ENCODE results near the gene PRADC1.

PRADC1 gene

DNA sequence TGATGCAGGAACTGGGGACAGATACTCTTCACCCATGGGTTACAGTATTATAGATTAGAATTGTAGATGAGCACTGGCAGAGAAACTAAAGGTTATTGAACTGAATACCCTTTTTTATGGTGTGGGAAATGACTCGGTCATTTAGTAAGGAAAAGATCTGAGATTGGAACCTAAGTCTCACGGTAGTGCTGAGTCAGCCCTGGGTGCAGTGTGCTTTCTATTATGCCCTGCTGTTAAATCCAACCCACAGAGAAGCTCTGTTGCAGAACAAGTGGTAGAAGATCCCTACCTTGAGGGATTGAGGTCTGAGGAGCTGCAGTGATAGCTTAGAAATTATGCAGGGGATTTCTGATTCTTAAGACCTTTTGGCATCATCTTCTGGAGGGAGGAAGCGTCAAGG lies 13.8 kb upstream of the PRADC1 start:
- H3K27ac Mint-ChIP-seq, result no peak overlapping the region
- H3K4me3 Mint-ChIP-seq, result no peak overlapping the region
- no peaks in the 10 kb centered on the region for H3K27me3 Mint-ChIP-seq (ENCODE audit: low read depth)
- H3K9me3 Mint-ChIP-seq, result no peaks in the 10 kb centered on the region
- H3K4me1 Mint-ChIP-seq, result no peaks in the 10 kb centered on the region
- peaks cover 77% of the 10 kb centered on the region for H3K36me3 Mint-ChIP-seq (ENCODE audit: low read depth)
- TF ChIP-seq, protein P1, sequence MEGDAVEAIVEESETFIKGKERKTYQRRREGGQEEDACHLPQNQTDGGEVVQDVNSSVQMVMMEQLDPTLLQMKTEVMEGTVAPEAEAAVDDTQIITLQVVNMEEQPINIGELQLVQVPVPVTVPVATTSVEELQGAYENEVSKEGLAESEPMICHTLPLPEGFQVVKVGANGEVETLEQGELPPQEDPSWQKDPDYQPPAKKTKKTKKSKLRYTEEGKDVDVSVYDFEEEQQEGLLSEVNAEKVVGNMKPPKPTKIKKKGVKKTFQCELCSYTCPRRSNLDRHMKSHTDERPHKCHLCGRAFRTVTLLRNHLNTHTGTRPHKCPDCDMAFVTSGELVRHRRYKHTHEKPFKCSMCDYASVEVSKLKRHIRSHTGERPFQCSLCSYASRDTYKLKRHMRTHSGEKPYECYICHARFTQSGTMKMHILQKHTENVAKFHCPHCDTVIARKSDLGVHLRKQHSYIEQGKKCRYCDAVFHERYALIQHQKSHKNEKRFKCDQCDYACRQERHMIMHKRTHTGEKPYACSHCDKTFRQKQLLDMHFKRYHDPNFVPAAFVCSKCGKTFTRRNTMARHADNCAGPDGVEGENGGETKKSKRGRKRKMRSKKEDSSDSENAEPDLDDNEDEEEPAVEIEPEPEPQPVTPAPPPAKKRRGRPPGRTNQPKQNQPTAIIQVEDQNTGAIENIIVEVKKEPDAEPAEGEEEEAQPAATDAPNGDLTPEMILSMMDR (IDR thresholded peaks at IDR 0.05; ENCODE audit: unreplicated experiment in 3 of 3), result no peak

DNA sequence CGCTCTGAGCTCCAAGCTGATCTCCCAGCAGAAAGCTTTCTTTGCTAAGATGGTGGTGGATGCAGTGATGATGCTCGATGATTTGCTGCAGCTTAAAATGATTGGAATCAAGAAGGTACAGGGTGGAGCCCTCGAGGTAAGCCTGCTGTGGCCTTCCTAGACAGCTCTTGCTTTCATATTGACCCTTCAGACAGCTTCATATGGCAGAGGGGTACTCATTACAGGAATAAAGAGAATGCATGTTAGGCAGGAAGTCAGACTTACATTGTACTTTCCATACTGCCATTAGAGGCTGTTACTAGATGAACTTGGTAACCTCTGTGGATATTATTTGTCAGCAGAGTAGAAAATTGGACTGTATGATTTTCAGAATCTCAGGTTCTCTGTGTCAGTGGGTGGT lies 11.5 kb upstream of the PRADC1 start:
- peaks cover 65% of the 10 kb centered on the region for H3K36me3 Mint-ChIP-seq (ENCODE audit: low read depth)
- TF ChIP-seq, protein P1 (IDR thresholded peaks at IDR 0.05; ENCODE audit: unreplicated experiment in 3 of 3), result no peak
- H3K4me1 Mint-ChIP-seq, result no peaks in the 10 kb centered on the region
- no peaks in the 10 kb centered on the region for H3K9me3 Mint-ChIP-seq
- no peak overlapping the region for H3K27ac Mint-ChIP-seq
- H3K27me3 Mint-ChIP-seq (ENCODE audit: low read depth), result no peaks in the 10 kb centered on the region
- H3K4me3 Mint-ChIP-seq, result no peak overlapping the region

DNA sequence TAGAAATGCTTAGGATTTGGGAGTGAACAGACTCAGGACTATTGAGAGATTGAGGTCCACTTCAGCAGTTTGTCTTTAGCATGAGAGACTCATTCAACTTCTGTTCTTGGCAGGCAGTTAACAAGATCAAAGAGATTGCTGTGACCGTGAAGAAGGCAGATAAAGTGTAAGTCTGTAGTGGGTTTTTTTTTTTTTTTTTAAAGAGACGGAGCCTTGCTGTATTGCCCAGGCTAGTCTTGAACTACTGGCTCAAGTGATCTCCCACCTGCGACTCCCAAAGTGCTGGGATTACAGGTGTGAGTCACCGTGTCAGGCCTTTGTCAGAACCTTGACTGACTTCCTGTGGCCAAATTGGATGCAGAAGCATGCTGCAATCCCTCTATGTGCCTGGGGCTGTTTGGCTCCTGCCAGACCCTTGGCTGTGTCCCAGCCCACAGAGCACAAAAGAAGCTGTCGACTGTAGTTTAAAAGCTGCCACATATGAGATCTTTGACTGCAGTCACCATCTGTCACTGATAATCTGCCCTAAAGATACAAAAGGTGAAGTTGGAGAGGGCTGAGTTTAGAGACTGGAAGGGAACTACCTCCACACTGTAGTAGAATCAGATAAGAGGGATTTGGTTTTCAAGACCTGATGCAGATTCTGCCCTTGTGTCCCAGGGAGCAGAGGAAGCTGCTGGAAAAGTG lies 11.0 kb upstream of the PRADC1 start:
- no peaks in the 10 kb centered on the region for H3K4me1 Mint-ChIP-seq

DNA sequence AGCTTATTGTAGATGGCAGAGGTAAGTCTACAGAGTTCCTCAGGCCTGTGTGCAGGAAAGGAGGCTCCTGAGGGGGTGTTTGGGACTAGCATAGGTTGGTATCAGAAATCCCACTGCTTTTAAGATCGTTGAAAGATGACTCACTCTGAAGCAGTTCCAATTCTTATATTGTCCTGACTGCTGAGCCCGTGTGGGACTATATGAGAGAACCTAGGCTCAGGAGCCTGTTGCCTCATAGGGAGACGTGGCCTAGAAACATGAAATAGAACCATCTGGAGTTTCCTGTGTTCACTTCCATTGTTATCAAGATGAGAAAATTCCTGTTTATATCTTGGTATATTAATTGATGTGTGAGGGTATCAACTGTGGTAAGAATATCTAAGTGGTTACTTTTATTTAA lies 6.7 kb upstream of the PRADC1 start:
- Mint-ChIP-seq H3K9me3 (no peaks in the 10 kb centered on the region), H3K4me3 (no peak overlapping the region), H3K36me3 (ENCODE audit: low read depth) (peaks cover 31% of the 10 kb centered on the region), H3K4me1 (peaks cover 28% of the 10 kb centered on the region), H3K27ac (no peak overlapping the region), H3K27me3 (ENCODE audit: low read depth) (no peaks in the 10 kb centered on the region)
- TF ChIP-seq, protein P1 (IDR thresholded peaks at IDR 0.05; ENCODE audit: unreplicated experiment in 3 of 3), result no peak

More for the DNA sequence above, 11.0 kb upstream of the PRADC1 start:
- H3K27me3 Mint-ChIP-seq (ENCODE audit: low read depth), result no peaks in the 10 kb centered on the region
- no peaks in the 10 kb centered on the region for H3K9me3 Mint-ChIP-seq
- H3K4me3 Mint-ChIP-seq, result no peak overlapping the region
- H3K27ac Mint-ChIP-seq, result no peak overlapping the region
- peaks cover 59% of the 10 kb centered on the region for H3K36me3 Mint-ChIP-seq (ENCODE audit: low read depth)
- TF ChIP-seq, protein P1 (IDR thresholded peaks at IDR 0.05; ENCODE audit: unreplicated experiment in 3 of 3), result no peak

DNA sequence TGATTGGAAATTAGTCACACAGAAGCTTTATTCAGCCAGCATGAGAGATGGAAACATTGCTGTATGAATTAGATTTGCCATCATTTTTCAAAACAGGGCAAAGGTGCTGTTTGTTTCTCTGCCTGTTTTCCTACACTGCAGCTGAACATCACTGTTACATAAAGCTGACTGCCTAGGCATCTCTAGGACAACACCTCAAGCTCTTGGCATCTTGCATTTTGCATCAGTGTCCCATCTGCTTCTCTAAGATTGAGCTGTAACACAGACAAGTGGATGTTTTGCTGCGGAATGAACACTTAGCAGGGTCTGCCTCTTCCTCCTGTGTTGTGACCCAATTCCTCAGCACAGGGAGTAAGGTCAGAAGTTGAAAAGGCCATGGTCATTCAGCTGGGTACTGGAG lies 5.9 kb upstream of the PRADC1 start:
- no peak overlapping the region for H3K4me3 Mint-ChIP-seq
- peaks cover 28% of the 10 kb centered on the region for H3K4me1 Mint-ChIP-seq
- TF ChIP-seq, protein P1 (IDR thresholded peaks at IDR 0.05; ENCODE audit: unreplicated experiment in 3 of 3), result no peak
- H3K9me3 Mint-ChIP-seq, result no peaks in the 10 kb centered on the region
- H3K36me3 Mint-ChIP-seq (ENCODE audit: low read depth), result peaks cover 23% of the 10 kb centered on the region
- H3K27me3 Mint-ChIP-seq (ENCODE audit: low read depth), result no peaks in the 10 kb centered on the region
- no peak overlapping the region for H3K27ac Mint-ChIP-seq

DNA sequence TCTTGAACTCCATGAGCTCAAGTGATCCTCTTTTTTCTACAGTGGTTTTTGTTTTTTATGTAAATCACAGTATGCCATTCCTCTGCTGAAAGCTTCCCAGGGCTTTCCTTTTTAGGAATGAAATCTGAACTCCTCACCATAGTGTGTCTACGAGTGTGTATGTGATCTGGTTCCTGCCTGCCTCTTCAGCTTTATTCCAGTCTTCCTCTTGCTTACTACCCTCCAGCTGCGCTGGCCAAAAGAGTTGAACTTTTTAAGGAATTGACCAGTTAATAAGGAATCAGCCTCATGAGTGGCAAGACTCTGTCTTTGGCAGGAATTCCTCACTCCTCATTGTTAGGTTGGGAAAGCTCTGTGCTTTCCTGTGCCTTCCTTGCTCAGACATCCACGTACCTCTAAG lies 5.1 kb upstream of the PRADC1 start:
- H3K36me3 Mint-ChIP-seq (ENCODE audit: low read depth), result peaks cover 17% of the 10 kb centered on the region
- peaks cover 28% of the 10 kb centered on the region for H3K4me1 Mint-ChIP-seq
- no peaks in the 10 kb centered on the region for H3K9me3 Mint-ChIP-seq
- H3K27ac Mint-ChIP-seq, result no peak overlapping the region
- TF ChIP-seq, protein P1 (IDR thresholded peaks at IDR 0.05; ENCODE audit: unreplicated experiment in 3 of 3), result no peak
- no peaks in the 10 kb centered on the region for H3K27me3 Mint-ChIP-seq (ENCODE audit: low read depth)
- peak overlapping the region in 2 of 3 experiments; percentile 23 to 62 for H3K4me3 Mint-ChIP-seq
